ENCODE data around the gene IFT74.
A peak's percentile ranks its signal among the peaks of the same experiment; 100 is the strongest.

The IFT74 gene

GRCh38 chr9:27033815-27034403, 77.7 kb downstream of the IFT74 start:
- TF ChIP-seq PRDM2 (tag by site-specific recombination; IDR thresholded peaks at IDR 0.05; ENCODE audit: borderline replicate concordance), result no peak
- TF ChIP-seq ZNF654 (tag by site-specific recombination; IDR thresholded peaks at IDR 0.05; ENCODE audit: low read depth), result peak; percentile 51
- no peak overlapping the region for H3K4me3 ChIP-seq (ENCODE audit: low read depth, low read length)
- no peaks in the 10 kb centered on the region for H3K9me3 ChIP-seq (ENCODE audit: control insufficient read depth, insufficient read depth, low read depth, low read length)
- H3K27ac ChIP-seq (ENCODE audit: extremely low read depth, low read depth, low read length), result no peak overlapping the region
- ChIA-PET POLR2A (no interaction called here), CTCF (interaction anchor here (0.6 to 3.7 kb wide), 7 partner anchors 11 to 245 kb away, joined by 3 to 39 read pairs (median 4); no protein-coding TSS in a partner anchor)
- H3K4me1 ChIP-seq (ENCODE audit: control insufficient read depth, insufficient read depth, low read length), result no peaks in the 10 kb centered on the region
- peaks cover 0 to 8% of the 10 kb centered on the region in 2 experiments; a peak in 1 of 3 replicates for H3K36me3 ChIP-seq (ENCODE audit: control insufficient read depth in 2 of 2, insufficient read depth in 1 of 2, low read length in 2 of 2)

- POLR2A ChIA-PET, result no interaction called here
- Histone ChIP-seq H3K9me3 (ENCODE audit: control insufficient read depth, insufficient read depth, low read depth, low read length) (no peaks in the 10 kb centered on the region), H3K27ac (ENCODE audit: extremely low read depth, low read depth, low read length) (no peak overlapping the region), H3K4me3 (ENCODE audit: low read depth, low read length) (no peak overlapping the region), H3K36me3 (ENCODE audit: control insufficient read depth in 2 of 2, insufficient read depth in 1 of 2, low read length in 2 of 2) (peaks cover 0 to 8% of the 10 kb centered on the region in 2 experiments; a peak in 1 of 3 replicates), H3K4me1 (ENCODE audit: control insufficient read depth, insufficient read depth, low read length) (no peaks in the 10 kb centered on the region)
- CTCF ChIA-PET, result interaction anchor here (1.3 kb wide), 1 partner anchor 239 kb away, joined by 4 read pairs; no protein-coding TSS in a partner anchor
- TF ChIP-seq AEBP2 (tag by site-specific recombination; IDR thresholded peaks at IDR 0.05; ENCODE audit: borderline replicate concordance) (no peak), ZNF830 (tag by site-specific recombination; IDR thresholded peaks at IDR 0.05; ENCODE audit: low read depth) (no peak), ZNF426 (tag by site-specific recombination; IDR thresholded peaks at IDR 0.05) (no peak), ZNF138 (tag by site-specific recombination; IDR thresholded peaks at IDR 0.05; ENCODE audit: borderline replicate concordance) (no peak), SCRT2 (tag by site-specific recombination; IDR thresholded peaks at IDR 0.05) (no peak), ZNF747 (tag by site-specific recombination; IDR thresholded peaks at IDR 0.05) (no peak), ZBTB1 (tag by site-specific recombination; IDR thresholded peaks at IDR 0.05) (no peak), ZNF701 (tag by site-specific recombination; IDR thresholded peaks at IDR 0.05) (no peak), TCF7L2 (IDR thresholded peaks at IDR 0.05; ENCODE audit: borderline replicate concordance, low read depth, low read length) (no peak), ZBTB49 (tag by site-specific recombination; IDR thresholded peaks at IDR 0.05; ENCODE audit: low read depth) (no peak), REST (tag by site-specific recombination; IDR thresholded peaks at IDR 0.05) (no peak), BCL6B (tag by site-specific recombination; IDR thresholded peaks at IDR 0.05) (no peak), ZNF580 (tag by site-specific recombination; IDR thresholded peaks at IDR 0.05) (no peak), ZNF114 (tag by site-specific recombination; IDR thresholded peaks at IDR 0.05) (no peak), YY1 (tag by site-specific recombination; IDR thresholded peaks at IDR 0.05) (no peak)
Measured at GRCh38 chr9:27037499-27037898, 81.3 kb downstream of the IFT74 start.

Data from HEK293 (cell line).